ENCODE measurements around the gene HSPG2.

DNA sequence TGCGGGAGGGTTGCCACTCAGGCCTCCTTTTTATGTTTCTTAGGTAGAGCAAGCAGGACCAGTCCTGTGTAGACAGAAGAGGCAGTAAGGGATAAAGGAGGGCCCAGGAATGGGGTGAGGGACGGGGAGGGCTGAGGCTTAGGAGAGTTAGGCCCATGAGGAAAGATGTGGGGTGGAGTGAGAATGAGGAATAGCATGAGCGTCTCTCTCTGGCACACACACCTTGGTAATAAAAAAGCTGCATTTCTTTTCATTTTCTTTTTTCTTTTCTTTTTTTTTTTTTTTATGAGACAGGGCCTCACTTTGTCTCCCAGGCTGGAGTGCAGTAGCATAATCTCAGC lies 7.6 kb upstream of the HSPG2 start:
- TF ChIP-seq, protein P1, sequence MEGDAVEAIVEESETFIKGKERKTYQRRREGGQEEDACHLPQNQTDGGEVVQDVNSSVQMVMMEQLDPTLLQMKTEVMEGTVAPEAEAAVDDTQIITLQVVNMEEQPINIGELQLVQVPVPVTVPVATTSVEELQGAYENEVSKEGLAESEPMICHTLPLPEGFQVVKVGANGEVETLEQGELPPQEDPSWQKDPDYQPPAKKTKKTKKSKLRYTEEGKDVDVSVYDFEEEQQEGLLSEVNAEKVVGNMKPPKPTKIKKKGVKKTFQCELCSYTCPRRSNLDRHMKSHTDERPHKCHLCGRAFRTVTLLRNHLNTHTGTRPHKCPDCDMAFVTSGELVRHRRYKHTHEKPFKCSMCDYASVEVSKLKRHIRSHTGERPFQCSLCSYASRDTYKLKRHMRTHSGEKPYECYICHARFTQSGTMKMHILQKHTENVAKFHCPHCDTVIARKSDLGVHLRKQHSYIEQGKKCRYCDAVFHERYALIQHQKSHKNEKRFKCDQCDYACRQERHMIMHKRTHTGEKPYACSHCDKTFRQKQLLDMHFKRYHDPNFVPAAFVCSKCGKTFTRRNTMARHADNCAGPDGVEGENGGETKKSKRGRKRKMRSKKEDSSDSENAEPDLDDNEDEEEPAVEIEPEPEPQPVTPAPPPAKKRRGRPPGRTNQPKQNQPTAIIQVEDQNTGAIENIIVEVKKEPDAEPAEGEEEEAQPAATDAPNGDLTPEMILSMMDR (IDR thresholded peaks at IDR 0.05 in 8 of 11, conservative IDR thresholded peaks at IDR 0.05 in 3 of 11): no peak
- no peak for TF ChIP-seq POLR2A (IDR thresholded peaks at IDR 0.05)

All from spleen (tissue), 7 donors.